GM19023 (cell line): ENCODE results near the gene OR4D1.

Experiments used
- ATAC-seq: cut with Tn5 transposase; IDR thresholded peaks from one replicate; pipeline ENCODE4 v1.9.1; 2021; ENCODE audit warnings: mild to moderate bottlenecking, moderate library complexity; ENCODE audit not compliant: unreplicated experiment

OR4D1 gene

DNA sequence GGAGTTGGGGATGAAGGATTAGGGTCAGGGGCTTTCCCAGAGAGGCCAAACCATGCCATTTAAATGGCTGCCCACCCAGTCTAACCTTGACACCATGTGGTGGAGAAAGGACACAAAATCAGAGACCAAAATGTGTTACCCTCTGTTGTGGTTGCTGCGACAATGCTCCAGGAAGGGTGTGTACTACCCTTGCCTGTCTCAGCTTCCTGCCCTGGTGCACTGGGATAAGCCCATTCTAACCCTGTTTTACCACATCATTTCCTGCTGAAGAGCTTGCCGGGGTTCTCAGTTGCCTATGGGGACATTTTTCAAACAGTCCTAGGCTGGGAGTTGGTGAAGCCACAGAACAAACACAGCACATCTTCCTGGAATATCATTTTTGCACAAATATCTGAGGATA lies 4.9 kb downstream of the OR4D1 start:
- no peak for ATAC-seq

GRCh38 chr17:58153671-58154070 lies 5.5 kb downstream of the OR4D1 start:
- no peak for ATAC-seq

- ATAC-seq = no peak
Observed at GRCh38 chr17:58156839-58157803, 8.9 kb downstream of the OR4D1 start.

DNA sequence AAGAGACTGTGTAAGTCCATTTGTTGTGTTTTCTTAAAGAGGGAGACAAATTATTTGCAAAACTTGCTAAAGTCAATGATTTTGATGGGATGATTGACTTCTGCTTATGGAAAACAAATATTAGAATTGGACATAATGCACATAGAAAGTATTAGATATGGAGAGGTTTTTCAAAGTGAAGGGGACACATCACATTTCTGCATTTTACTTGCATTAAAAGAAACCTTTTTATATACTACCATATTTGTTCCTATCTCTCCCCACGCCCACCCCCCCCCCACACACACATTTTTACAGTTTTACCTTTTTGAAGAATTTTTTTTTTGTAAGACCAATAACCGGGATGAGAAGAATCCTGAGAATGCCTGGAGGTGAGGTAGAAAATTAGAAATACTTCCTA lies 10.0 kb downstream of the OR4D1 start:
- no peak for ATAC-seq

GRCh38 chr17:58161566-58161965 lies 13.4 kb downstream of the OR4D1 start:
- no peak for ATAC-seq

GRCh38 chr17:58165981-58166380 lies 17.8 kb downstream of the OR4D1 start:
- ATAC-seq = no peak

DNA sequence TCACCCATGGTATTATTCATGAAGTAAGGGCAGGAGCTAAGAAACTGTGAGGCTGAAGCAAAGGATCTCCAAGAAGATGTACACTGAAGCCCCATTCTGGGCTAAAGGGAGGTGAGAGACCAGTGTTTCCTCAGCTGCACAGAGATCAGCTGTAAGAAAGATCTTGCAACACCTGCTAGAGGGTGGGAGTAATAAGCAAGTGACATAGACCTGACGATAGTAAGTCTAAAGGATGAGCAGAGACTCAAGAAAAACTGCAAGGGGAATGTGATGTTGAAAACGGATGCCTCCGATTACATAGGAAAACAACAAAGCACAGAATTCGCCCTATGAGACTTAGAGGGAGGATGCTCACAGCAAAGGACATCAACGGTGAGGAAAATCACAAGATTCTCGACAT lies 18.5 kb downstream of the OR4D1 start, which contains the start of gene OR4D2:
TSS of gene OR4D2 (plus strand) at position 301 of the 400 bp plus-strand sequence. CDS start 2,674 bp downstream, outside the sequence.
- ATAC-seq = no peak

DNA sequence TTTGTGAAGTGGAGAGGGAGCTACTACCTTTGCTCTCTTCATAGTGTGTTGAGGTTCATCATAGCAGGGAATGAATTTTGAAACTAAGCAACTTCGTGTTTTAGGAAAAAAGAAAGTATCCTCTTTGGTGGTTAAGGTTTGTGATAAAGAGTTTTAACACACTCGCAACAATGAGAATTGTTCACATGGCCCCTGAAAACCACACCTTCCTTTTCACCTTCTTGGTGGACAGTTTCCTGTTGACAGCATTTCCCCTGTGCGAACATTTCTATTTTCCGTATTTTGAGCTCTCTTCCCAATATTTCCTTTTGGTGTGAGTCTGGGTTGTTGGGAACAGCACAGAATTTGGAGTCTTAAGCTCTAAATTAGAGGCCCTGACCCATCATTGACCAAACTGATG lies 22.4 kb downstream of the OR4D1 start:
- ATAC-seq = no peak

DNA sequence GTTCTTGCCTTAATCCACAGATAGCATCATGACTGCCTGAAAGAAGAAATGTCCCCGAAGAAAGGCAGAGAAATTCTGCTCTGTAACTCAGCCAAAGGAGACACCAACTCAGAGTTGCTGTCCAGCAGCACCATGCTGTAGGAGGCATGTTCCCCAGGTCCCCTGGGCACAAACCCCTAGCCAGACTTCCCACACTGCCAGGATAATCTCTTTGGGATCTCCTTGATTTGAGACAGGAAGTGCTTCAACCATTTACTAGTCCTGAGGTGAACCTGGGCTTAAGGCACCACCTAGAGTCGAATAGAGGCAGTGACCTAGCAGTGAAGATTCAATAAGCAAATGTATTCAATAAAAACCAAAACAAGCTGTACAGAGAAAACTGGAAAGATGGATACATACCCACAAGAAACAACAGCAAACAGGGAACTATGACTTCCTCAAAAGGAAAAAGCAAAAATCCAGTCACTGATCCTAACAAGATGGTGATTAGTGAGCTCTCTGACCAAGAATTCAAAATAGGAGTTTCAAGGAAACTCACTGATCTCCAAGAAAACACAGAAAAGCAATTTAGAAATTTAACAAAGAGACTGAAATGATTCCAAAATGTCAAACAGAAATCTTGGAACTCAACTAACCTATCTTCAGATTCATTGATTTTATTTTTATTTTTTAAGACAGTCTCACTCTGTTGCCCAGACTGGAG lies 24.3 kb downstream of the OR4D1 start:
- no peak for ATAC-seq

GRCh38 chr17:58174871-58175270 lies 26.7 kb downstream of the OR4D1 start:
- ATAC-seq = no peak

DNA sequence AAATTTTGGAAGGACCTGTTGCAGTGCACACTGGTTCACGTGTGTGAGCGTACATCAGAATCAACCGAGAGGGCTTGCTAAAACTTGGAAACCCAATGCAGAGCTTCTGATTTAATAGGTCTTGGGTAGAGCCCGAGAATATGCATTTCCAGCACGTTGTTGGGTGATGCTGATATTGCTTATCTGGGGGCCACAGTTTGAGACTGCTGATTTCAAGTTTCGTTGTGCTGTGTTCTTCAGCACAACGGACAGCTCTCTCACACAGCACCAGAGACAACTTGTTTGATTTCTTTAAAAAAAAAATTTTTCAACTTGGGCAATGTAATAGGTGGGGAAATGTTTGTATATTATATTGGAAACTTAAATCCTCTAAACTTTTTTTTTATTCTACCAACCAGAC lies 28.0 kb downstream of the OR4D1 start:
- ATAC-seq = no peak

- no peak for ATAC-seq
Observed at GRCh38 chr17:58181796-58182195, 33.6 kb downstream of the OR4D1 start.

GRCh38 chr17:58183514-58183913 lies 35.3 kb downstream of the OR4D1 start:
- ATAC-seq = no peak

DNA sequence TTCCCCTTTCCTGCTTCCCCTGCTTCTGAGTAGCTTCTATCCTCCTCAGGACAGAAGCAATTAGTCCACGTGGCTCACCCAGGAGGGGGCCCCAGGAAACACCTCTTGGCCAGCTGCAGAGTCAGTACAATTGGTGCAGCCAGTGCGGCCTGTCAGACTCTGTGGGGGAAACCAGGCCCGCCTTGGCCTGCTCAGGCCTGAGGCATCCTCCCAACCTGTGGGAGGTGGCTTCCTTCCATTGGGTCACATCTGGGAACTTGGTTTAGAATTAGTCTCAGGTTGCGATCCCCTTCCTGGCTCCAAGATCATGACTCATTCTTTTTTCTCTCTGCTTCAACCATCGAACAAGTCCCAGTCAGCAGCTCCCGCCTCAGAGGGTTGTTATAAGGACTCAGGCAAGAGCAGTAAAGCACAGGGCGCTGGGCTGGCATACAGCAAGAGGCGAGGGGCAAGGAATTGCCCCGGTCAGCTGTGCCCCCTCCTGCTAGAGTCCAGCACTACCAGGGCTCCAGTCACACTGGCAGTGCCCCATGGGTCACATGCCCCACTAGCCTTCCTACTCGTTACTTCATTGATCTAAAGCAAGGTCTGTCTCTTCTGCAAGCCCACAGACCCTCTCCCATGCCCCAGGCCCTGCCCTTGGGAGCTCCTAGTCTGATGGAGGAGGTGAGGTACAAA lies 36.3 kb downstream of the OR4D1 start:
- no peak for ATAC-seq

GRCh38 chr17:58184986-58185761 lies 37.0 kb downstream of the OR4D1 start:
- no peak for ATAC-seq

DNA sequence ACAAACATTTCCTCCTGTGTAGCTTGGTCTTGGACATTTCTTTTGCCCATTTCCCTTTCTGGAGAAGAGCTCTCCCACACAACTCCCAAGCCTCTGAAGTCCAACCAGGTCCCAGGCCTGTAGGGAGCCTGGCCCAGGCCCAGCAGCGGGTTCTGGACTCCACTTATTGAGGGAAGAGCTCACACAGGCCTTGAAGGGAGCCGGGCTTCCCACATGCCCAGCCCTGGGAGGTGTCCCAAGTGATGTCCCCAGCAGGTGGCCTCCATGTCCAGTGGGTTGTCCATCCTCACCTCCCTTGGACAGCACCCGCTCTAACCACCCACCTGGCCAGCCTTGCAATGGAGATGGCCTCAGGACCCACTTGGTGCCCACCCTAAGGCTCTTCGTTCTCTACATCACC lies 38.4 kb downstream of the OR4D1 start:
- no peak for ATAC-seq

DNA sequence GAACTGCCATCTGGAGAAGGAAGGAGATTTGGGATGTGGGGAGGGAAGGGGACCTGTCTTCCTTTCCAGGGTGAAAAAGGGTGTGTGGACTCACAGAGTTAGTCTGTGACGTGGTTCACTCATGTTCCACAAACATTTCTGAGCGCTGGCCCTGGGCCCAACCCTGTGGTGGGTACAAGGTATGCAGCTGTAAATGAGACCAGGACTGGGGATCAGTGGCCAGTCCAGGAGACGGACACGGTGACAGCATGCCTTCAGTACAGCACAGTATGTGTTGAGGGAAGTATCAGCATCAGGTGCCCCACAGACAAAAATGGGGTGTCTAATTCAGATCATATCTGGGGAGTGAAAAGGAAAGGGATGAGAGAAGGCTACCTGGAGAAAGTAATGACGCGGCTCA lies 38.9 kb downstream of the OR4D1 start:
- no peak for ATAC-seq

DNA sequence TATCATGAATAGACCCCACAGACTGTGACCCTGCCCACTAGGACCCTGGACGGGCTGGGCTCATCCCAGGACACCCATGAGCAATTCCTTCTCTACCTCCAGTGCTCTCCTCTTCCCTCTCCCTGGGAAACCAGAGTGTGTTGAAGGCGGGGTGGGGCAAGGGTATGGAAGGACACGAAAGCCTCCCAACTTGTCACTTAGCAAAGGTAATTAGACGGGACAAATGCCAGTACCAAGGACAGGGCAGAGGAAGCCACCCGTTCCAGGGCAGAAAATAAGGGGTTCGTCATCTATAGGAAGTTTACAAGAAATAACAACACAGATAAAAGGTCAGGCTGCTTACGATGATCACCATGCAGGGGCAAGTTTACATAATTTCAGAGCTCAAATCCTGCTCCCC lies 39.5 kb downstream of the OR4D1 start:
- ATAC-seq = no peak

- no peak for ATAC-seq
Observed at GRCh38 chr17:58189436-58190146, 41.4 kb downstream of the OR4D1 start.
